A549 (cell line): Measurements from ENCODE around the gene DDX55.
A peak's percentile ranks its signal among the peaks of the same experiment; 100 is the strongest.

Experiments used
- BHLHE40 ChIP-seq: IDR thresholded peaks from 2 replicates; pipeline ENCODE4 v1.6.1; 2012; ENCODE audit warnings: low read depth, low read length, inconsistent platforms
- JUN ChIP-seq, 2 experiments: fragments of >200 bp; sonication (Bioruptor Twin); formaldehyde crosslinking; IDR thresholded peaks; 2 replicates in 1 of 2; 3 replicates in 1 of 2; pipeline ENCODE4 v1.6.1; 2016 to 2017
- MAZ ChIP-seq: fragments of 150-350 bp; IDR thresholded peaks from 2 replicates; pipeline ENCODE4 v1.6.1; 2014; ENCODE audit warnings: antibody characterized with exemption, low read depth, low read length, borderline replicate concordance

DNA sequence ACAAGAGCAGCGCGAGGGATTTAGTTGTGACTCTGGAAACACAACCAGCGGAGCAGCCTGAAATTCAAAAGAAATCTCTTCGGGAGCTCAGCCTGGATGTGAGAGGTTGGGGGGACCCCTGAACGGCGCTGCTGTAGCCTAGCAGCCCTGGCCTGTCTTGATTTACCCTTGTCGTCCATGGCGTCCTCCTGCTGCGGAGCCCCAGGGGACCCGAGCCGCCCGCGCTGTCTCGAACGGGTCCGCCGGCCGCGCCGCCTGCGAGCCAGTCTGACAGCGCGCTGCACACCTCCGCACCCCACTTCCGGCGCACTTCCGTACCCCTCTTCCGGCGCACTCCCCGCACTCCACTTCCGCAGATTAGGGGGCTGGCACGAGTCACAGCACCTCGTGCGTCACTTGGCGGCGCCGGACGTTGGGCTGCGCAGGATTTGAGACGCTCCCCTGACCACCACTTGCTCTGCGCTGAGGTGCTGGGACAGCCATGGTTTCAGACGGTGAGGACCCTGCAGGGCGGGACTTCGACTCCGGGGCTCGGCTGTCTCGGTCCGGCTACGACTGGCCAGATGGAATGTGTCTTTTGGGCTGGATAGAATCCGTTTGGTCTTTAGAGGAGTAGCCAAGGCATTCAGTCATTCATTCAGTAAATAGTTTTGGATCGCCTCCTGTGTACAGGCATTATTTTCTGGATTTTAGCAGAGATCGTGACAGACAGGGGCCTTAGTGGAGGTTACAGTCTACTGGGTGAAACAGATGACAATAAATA is 31.7 kb downstream of the DDX55 start, which contains the start of the genes EIF2B1 and GTF2H3:
- TF ChIP-seq MAZ (no peak; the same call in 1 of the 2 replicates), JUN (IDR thresholded peaks at IDR 0.05) (peak; percentile 43 to 95; a peak in 4 of 5 replicates), BHLHE40 (peak; percentile 74)
